Measurements from ENCODE around the gene SLC39A12.
A peak's percentile ranks its signal among the peaks of the same experiment; 100 is the strongest.

SLC39A12 gene

GRCh38 chr10:17906002-17906401, 45.7 kb upstream of the SLC39A12 start:
- Histone ChIP-seq H3K4me2 (ENCODE audit: low read depth, low read length, poor library complexity, severe bottlenecking) (no peak overlapping the region), H3K27me3 (ENCODE audit: insufficient read depth, low read length, poor library complexity, severe bottlenecking) (no peaks in the 10 kb centered on the region), H3K9me3 (ENCODE audit: insufficient read depth, low read depth, low read length) (no peaks in the 10 kb centered on the region), H3K36me3 (ENCODE audit: insufficient read depth, low read length) (no peaks in the 10 kb centered on the region), H3F3A (ENCODE audit: low read depth) (no peaks in the 10 kb centered on the region), H2AFZ (ENCODE audit: low read length) (no peak overlapping the region), H3K4me3 (ENCODE audit: low read length, poor library complexity, severe bottlenecking) (no peak overlapping the region), H3K9ac (ENCODE audit: low read depth, low read length, poor library complexity, severe bottlenecking) (no peak overlapping the region), H4K20me1 (ENCODE audit: insufficient read depth, low read length, poor library complexity, severe bottlenecking) (no peaks in the 10 kb centered on the region), H3K9me2 (replicated peaks; ENCODE audit: low read depth, low read length) (no peaks in the 10 kb centered on the region), H3K4me1 (ENCODE audit: insufficient read depth, low read length, poor library complexity, severe bottlenecking) (no peaks in the 10 kb centered on the region), H3K79me2 (ENCODE audit: insufficient read depth, low read length) (no peaks in the 10 kb centered on the region)
- TF ChIP-seq CTCF (conservative IDR thresholded peaks at IDR 0.05; ENCODE audit: low read length) (no peak), EZH2phosphoT487 (IDR thresholded peaks at IDR 0.05; ENCODE audit: borderline replicate concordance) (no peak)

GRCh38 chr10:17907641-17908040, 44.1 kb upstream of the SLC39A12 start:
- Histone ChIP-seq H4K20me1 (ENCODE audit: insufficient read depth, low read length, poor library complexity, severe bottlenecking) (no peaks in the 10 kb centered on the region), H3K79me2 (ENCODE audit: insufficient read depth, low read length) (no peaks in the 10 kb centered on the region), H3K36me3 (ENCODE audit: insufficient read depth, low read length) (no peaks in the 10 kb centered on the region), H3K4me1 (ENCODE audit: insufficient read depth, low read length, poor library complexity, severe bottlenecking) (no peaks in the 10 kb centered on the region), H3K4me2 (ENCODE audit: low read depth, low read length, poor library complexity, severe bottlenecking) (no peak overlapping the region), H3K9me2 (replicated peaks; ENCODE audit: low read depth, low read length) (no peaks in the 10 kb centered on the region), H3F3A (ENCODE audit: low read depth) (no peaks in the 10 kb centered on the region), H3K9me3 (ENCODE audit: insufficient read depth, low read depth, low read length) (no peaks in the 10 kb centered on the region), H2AFZ (ENCODE audit: low read length) (no peak overlapping the region), H3K4me3 (ENCODE audit: low read length, poor library complexity, severe bottlenecking) (no peak overlapping the region), H3K27me3 (ENCODE audit: insufficient read depth, low read length, poor library complexity, severe bottlenecking) (no peaks in the 10 kb centered on the region), H3K9ac (ENCODE audit: low read depth, low read length, poor library complexity, severe bottlenecking) (no peak overlapping the region)
- TF ChIP-seq EZH2phosphoT487 (IDR thresholded peaks at IDR 0.05; ENCODE audit: borderline replicate concordance) (no peak), CTCF (conservative IDR thresholded peaks at IDR 0.05; ENCODE audit: low read length) (no peak)

GRCh38 chr10:17910125-17910789, 41.5 kb upstream of the SLC39A12 start:
- Histone ChIP-seq H3K4me2 (ENCODE audit: low read depth, low read length, poor library complexity, severe bottlenecking) (no peak overlapping the region), H3K36me3 (ENCODE audit: insufficient read depth, low read length) (no peaks in the 10 kb centered on the region), H3K9me2 (replicated peaks; ENCODE audit: low read depth, low read length) (no peaks in the 10 kb centered on the region), H3K4me1 (ENCODE audit: insufficient read depth, low read length, poor library complexity, severe bottlenecking) (no peaks in the 10 kb centered on the region), H4K20me1 (ENCODE audit: insufficient read depth, low read length, poor library complexity, severe bottlenecking) (no peaks in the 10 kb centered on the region), H3K9ac (ENCODE audit: low read depth, low read length, poor library complexity, severe bottlenecking) (no peak overlapping the region), H3K79me2 (ENCODE audit: insufficient read depth, low read length) (no peaks in the 10 kb centered on the region), H3F3A (ENCODE audit: low read depth) (no peaks in the 10 kb centered on the region), H3K9me3 (ENCODE audit: insufficient read depth, low read depth, low read length) (no peaks in the 10 kb centered on the region), H3K4me3 (ENCODE audit: low read length, poor library complexity, severe bottlenecking) (no peak overlapping the region), H2AFZ (ENCODE audit: low read length) (no peak overlapping the region), H3K27me3 (ENCODE audit: insufficient read depth, low read length, poor library complexity, severe bottlenecking) (no peaks in the 10 kb centered on the region)
- TF ChIP-seq EZH2phosphoT487 (IDR thresholded peaks at IDR 0.05; ENCODE audit: borderline replicate concordance) = no peak
- TF ChIP-seq CTCF (conservative IDR thresholded peaks at IDR 0.05; ENCODE audit: low read length) = peak; percentile 71
